Tibial nerve (tissue), 4 donors: Measurements from ENCODE around the gene NONO.

Experiments used
- CTCF ChIP-seq, 5 experiments: fragments of 200-600 bp in 3 of 5; fragments of 450-650 bp in 2 of 5; sonication (generic) in 3 of 5; IDR thresholded peaks; one replicate each; pipeline ENCODE4 v1.5.1; 2016 to 2019; ENCODE audit warnings: antibody characterized with exemption in 5 of 5, mild to moderate bottlenecking in 3 of 5, moderate library complexity in 2 of 5
- EP300 ChIP-seq, 2 donors: sonication (generic); formaldehyde crosslinking; IDR thresholded peaks; one replicate each; pipeline ENCODE4 v1.6.1; 2017; ENCODE audit warnings: antibody characterized with exemption in 2 of 2, mild to moderate bottlenecking in 1 of 2
- POLR2A ChIP-seq, 2 donors: fragments of 450-650 bp; IDR thresholded peaks; one replicate each; pipeline ENCODE4 v1.6.1; 2017; ENCODE audit warnings: antibody characterized with exemption in 2 of 2, mild to moderate bottlenecking in 2 of 2, moderate library complexity in 2 of 2

GRCh38 chrX:71252221-71252620, 31.2 kb upstream of the NONO start:
- TF ChIP-seq CTCF (IDR thresholded peaks at IDR 0.05) (no peak), POLR2A (IDR thresholded peaks at IDR 0.05) (no peak), EP300 (IDR thresholded peaks at IDR 0.05) (no peak)
